Measurements from ENCODE around the gene CYP1B1.

DNA sequence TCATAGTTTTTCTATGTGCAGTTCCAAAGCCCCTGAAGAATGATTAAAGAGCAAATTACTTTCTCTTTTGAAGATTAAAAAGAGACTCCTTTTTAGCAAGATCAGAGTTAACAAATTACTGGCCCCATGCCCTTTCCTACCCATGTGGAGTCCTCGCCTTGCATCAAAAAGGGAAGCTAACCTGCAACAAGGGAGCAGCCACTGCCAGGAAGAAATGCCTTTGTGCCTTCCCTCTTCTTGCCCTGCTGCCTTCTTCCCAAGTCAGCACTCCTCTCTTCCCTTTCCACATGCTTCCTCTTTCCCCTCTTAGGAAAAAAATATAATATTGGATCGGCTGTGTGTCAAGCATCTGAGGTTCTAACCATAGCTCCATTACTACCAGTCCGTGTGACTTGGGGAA is 37.1 kb upstream of the CYP1B1 start:
- TF ChIP-seq ZNF274 (IDR thresholded peaks at IDR 0.05; ENCODE audit: low read depth, low read length) (no peak), YY1 (IDR thresholded peaks at IDR 0.05; ENCODE audit: insufficient read depth, insufficient read length) (no peak), SUZ12 (IDR thresholded peaks at IDR 0.05; ENCODE audit: extremely low read depth, insufficient read depth, insufficient read length) (no peak)

Data from NT2/D1 (cell line).